ENCODE results near the gene DPP10. TPM values are rescaled to one million over a fixed set of nuclear protein-coding genes. Genes with fewer than 3 reads are reported as not detected.

DPP10 gene
- polyA plus RNA-seq, 3 donors, result 9.0 to 15.6 (median 13.9) TPM

DNA sequence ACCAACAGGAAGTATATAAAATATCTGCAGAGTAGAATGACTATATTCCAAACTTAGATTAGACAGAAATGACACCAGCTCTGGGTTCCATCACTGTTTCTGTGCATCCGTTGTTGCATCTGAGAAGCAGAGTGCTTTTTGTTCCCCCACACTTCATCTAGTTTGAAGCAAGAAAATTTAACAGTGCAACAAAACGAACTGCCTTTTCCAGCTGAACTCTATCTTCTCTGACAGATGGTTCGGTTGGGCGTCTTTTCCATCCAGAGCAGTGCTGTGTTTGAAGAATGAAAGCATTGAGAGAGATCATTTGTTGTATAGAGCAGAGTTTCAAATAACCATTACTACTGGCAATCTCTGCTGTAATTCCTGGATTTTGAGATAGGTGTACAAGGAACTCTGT is 757.5 kb downstream of the DPP10 start:
- peak; percentile 47 to 63 (median 53) for DNase-seq (ENCODE audit: low read depth in 3 of 3, low spot score in 2 of 3)

GRCh38 chr2:115201386-115201785 is 758.9 kb downstream of the DPP10 start:
- DNase-seq (ENCODE audit: low read depth in 3 of 3, low spot score in 2 of 3), result no peak

- no peak for DNase-seq (ENCODE audit: low read depth in 3 of 3, low spot score in 2 of 3)
Observed at GRCh38 chr2:115208493-115209164, 766.2 kb downstream of the DPP10 start.

DNA sequence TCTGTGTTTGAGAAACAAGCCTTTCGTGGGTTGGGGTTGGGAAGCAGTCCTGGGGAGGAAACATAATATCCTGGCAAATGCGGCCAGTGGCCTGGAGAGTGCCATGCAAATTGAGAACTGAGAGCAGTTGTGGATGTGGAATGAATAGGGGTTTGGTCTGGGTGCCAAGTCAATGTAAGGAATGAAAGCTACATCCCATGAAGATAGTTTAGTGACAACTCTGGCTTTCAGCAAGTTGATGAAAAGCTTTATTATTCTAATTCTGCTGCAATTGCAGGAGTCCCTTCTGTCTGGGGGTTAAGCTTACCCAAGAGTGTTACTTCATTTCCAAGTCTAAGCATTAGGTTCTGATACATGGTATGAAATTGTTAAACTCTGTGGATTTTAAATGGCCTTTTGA is 771.6 kb downstream of the DPP10 start:
- no peak for DNase-seq (ENCODE audit: low read depth in 3 of 3, low spot score in 2 of 3)

GRCh38 chr2:115219296-115219695 is 776.9 kb downstream of the DPP10 start:
- DNase-seq (ENCODE audit: low read depth in 3 of 3, low spot score in 2 of 3), result no peak

GRCh38 chr2:115234186-115234585 is 791.7 kb downstream of the DPP10 start:
- no peak for DNase-seq (ENCODE audit: low read depth in 3 of 3, low spot score in 2 of 3)

DNA sequence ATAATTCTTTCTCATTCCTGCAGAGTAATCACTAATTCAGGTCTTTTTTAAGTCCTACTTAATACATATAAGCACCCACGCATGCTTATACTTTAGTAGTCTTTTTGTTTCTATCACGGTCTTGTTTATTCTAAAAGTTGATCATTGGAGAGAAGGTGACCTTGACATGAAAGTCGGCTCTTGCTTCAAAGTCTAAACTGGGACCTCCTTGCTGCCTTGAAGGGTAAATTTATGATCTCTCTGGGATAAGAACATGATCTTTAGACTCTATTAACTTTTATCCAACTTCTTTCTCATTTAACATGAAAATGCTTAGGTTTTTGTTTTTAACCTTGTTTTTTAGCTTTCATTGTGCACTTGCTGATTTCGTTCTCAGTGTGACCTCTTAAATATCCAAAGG is 792.3 kb downstream of the DPP10 start:
- no peak for DNase-seq (ENCODE audit: low read depth in 3 of 3, low spot score in 2 of 3)

DNA sequence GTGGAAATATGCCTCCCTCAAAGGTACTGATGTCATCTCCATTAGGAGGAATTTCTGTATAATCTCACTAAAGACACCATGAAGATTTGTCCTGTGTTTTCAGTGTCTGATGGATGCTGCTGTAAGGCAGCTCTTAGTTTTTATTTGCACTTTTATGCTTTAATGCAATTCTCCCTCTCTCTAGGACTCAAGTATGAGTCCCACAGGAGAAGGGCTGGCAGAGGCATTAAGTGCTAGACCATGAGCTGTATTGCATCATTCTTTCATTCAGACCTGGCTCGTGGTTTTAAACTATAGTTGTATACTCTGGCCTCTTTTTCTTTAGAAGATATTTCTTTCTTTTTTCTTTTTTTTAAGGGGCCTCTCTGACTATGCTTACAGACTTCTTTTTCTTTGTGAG is 805.6 kb downstream of the DPP10 start:
- DNase-seq (ENCODE audit: low read depth in 3 of 3, low spot score in 2 of 3), result no peak

DNA sequence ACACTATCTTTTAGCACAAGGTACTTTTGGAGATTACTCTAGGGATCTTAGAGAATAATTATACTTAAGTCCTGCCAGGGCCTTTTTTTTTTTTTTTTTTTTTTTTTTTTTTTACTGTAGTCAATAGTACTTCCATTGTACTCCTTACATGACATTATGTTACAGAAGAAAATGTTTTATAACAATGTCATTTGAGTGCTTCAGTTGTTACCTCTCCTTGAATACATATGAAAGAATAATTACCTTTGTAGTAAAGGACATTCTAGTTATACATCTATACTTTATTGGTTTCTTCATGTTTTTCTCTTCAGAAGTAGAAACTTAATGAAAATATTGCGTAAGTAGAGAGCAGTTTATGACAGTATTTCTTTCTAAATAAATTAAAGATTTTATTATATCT is 834.9 kb downstream of the DPP10 start:
- DNase-seq (ENCODE audit: low read depth in 3 of 3, low spot score in 2 of 3), result no peak

- no peak for DNase-seq (ENCODE audit: low read depth in 3 of 3, low spot score in 2 of 3)
Observed at GRCh38 chr2:115285416-115285815, 843.0 kb downstream of the DPP10 start.

DNA sequence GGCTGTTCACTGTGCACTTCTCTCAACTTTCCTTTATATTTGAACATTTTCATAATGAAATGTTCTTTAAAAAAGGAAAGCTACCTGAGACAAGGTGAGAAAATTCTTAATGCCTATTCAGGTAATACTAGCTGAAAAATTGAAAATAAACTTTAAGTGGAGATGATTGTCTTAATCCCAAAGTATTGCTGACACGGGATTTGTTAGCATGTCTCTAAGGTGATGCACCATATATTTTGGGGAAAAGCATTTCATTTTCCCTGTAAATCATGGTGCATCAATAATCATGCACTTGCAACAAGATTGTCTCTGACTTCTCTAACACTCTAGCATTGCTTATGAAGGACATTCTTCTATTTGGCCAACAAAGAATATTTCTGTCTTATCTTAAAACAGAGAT is 848.0 kb downstream of the DPP10 start:
- no peak for DNase-seq (ENCODE audit: low read depth in 3 of 3, low spot score in 2 of 3)

- DNase-seq (ENCODE audit: low read depth in 3 of 3, low spot score in 2 of 3), result no peak
Observed at GRCh38 chr2:115292742-115293141, 850.3 kb downstream of the DPP10 start.

GRCh38 chr2:115294999-115295398 is 852.6 kb downstream of the DPP10 start:
- no peak for DNase-seq (ENCODE audit: low read depth in 3 of 3, low spot score in 2 of 3)

GRCh38 chr2:115297056-115297455 is 854.6 kb downstream of the DPP10 start:
- DNase-seq (ENCODE audit: low read depth in 3 of 3, low spot score in 2 of 3), result no peak

DNA sequence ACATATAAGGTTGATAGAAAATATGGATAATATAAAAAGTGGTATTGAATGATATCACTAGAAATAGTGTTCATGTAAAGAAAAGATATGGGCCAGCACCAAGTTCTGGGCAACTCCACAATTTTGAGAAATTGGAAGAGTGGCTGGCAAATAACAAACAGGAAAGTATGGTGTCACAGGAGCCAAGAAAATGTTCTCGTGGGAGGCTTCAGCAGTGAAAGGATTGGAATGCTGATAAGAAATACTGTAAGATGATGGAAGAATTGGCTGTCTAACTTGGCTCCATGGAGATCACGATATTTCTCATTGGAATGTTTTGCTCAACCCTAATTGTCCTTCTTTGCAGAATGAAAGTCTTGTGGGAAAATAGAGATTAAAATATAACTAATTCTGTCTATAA is 856.8 kb downstream of the DPP10 start:
- DNase-seq (ENCODE audit: low read depth in 3 of 3, low spot score in 2 of 3), result no peak

GRCh38 chr2:115305712-115306111 is 863.3 kb downstream of the DPP10 start:
- no peak for DNase-seq (ENCODE audit: low read depth in 3 of 3, low spot score in 2 of 3)

- no peak for DNase-seq (ENCODE audit: low read depth in 3 of 3, low spot score in 2 of 3)
Observed at GRCh38 chr2:115314119-115314518, 871.7 kb downstream of the DPP10 start.

GRCh38 chr2:115327061-115327460 is 884.6 kb downstream of the DPP10 start:
- no peak for DNase-seq (ENCODE audit: low read depth in 3 of 3, low spot score in 2 of 3)

DNA sequence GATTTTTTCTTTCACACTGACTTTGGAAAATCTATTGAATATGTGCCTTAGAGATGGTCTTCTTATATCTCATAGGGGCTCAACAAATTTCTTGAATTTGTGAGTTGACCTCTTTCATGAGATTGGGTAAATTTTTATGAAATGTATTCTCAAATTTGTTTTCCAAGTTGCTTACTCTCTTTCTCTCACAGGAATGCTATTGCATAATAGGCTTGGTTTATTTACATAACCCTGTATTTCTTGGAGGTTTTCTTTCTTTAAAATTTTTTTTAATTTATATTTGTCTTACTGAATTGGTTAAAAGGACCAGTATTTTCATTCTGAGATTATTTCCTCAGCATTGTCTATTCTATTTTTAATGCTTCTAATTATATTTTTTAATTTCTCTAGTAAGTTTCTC is 917.1 kb downstream of the DPP10 start:
- DNase-seq (ENCODE audit: low read depth in 3 of 3, low spot score in 2 of 3), result no peak

DNA sequence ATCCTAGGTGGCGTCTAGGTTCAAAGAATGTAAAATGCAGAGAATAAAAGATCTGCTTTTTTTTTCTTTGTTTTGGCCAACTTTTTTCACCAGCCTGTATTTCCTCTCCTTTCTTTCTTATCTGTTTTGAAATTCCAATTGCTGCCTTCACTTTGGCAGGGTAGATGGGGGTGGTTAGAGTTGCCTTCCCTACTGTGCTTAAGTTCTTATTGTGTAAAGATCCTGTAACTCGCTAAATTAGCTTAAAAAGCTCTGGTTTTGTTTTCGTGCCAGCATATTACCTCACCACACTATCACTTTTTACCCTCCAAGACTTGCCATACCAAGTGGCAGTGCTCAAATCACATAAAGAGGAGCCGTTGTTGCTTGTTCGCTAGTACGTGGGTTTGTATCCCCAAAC is 921.7 kb downstream of the DPP10 start:
- no peak for DNase-seq (ENCODE audit: low read depth in 3 of 3, low spot score in 2 of 3)

DNA sequence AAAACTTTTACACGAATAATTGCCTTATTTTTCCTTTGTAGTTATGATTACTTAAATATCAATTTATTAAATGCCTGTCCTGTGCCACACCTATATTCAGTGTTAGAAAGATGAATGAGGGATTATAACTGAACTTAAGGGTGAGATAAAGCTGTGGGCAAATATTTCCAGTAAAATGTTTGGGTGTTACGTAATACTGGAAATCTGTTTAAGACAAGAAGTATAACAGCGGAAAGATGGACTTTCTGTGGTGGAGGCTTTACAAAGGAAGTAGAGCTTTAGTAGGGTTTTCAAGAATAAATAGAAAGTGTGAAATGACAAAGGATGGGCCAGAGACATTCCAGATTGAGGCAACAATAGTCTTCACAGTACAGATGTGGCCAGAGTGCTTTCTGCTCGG is 927.0 kb downstream of the DPP10 start:
- DNase-seq (ENCODE audit: low read depth in 3 of 3, low spot score in 2 of 3), result no peak

- DNase-seq (ENCODE audit: low read depth in 3 of 3, low spot score in 2 of 3), result no peak
Observed at GRCh38 chr2:115374981-115375380, 932.5 kb downstream of the DPP10 start.

GRCh38 chr2:115384399-115384798 is 942.0 kb downstream of the DPP10 start:
- DNase-seq (ENCODE audit: low read depth in 3 of 3, low spot score in 2 of 3), result no peak

Data from right renal cortex interstitium (tissue), 3 donors.